RWPE1 (cell line): ENCODE results near the gene MAP4K5.

ENCODE experiments used
- CTCF ChIA-PET: fragments of 350-600 bp; sonication (Branson Sonifier 250); formaldehyde crosslinking; extraction: SDS; loops from one replicate; lab custom pipeline; 2021; lab: Yijun Ruan, JAX
- POLR2A ChIA-PET: fragments of 400-600 bp; formaldehyde crosslinking; extraction: SDS; loops from one replicate; lab custom pipeline; 2020; ENCODE audit warnings: antibody characterized with exemption; ENCODE audit not compliant: low non-redundant PET; lab: Yijun Ruan, JAX
- DNase-seq: peaks from one replicate; pipeline ENCODE4 v3.0.0; 2012; ENCODE audit warnings: low spot score
- H3K27ac ChIP-seq: fragments of 450-650 bp; 2 replicates; pipeline ENCODE4 v1.5.1; 2017
- TF ChIP-seq, protein P1 (sequence below): fragments of 450-650 bp; conservative IDR thresholded peaks from 2 replicates; pipeline ENCODE4 v1.5.1; 2017; ENCODE audit warnings: low read depth, mild to moderate bottlenecking

The MAP4K5 gene

DNA sequence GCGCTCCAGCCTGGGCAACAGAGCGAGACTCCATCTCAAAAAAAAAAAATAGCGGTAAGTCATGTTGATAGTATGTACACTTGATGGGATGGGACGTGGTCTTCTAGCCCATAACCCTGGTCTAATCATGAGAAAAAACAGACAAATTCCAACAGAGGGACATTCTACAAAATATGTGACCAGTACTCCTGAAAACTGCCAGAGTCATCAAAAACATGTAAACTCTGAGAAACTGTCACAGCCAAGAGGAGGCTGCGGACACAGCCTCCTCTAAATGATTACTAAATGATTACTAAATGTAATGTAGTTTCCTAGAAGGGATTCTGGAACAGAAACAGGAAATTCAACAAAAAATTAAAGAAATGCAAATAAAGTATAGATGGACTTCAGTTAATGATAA, 156.6 kb downstream of the MAP4K5 start:
- TF ChIP-seq, protein P1, sequence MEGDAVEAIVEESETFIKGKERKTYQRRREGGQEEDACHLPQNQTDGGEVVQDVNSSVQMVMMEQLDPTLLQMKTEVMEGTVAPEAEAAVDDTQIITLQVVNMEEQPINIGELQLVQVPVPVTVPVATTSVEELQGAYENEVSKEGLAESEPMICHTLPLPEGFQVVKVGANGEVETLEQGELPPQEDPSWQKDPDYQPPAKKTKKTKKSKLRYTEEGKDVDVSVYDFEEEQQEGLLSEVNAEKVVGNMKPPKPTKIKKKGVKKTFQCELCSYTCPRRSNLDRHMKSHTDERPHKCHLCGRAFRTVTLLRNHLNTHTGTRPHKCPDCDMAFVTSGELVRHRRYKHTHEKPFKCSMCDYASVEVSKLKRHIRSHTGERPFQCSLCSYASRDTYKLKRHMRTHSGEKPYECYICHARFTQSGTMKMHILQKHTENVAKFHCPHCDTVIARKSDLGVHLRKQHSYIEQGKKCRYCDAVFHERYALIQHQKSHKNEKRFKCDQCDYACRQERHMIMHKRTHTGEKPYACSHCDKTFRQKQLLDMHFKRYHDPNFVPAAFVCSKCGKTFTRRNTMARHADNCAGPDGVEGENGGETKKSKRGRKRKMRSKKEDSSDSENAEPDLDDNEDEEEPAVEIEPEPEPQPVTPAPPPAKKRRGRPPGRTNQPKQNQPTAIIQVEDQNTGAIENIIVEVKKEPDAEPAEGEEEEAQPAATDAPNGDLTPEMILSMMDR = no peak
- POLR2A ChIA-PET = no interaction called here
- no peak overlapping the region for H3K27ac ChIP-seq
- no peak for DNase-seq
- CTCF ChIA-PET = no interaction called here

DNA sequence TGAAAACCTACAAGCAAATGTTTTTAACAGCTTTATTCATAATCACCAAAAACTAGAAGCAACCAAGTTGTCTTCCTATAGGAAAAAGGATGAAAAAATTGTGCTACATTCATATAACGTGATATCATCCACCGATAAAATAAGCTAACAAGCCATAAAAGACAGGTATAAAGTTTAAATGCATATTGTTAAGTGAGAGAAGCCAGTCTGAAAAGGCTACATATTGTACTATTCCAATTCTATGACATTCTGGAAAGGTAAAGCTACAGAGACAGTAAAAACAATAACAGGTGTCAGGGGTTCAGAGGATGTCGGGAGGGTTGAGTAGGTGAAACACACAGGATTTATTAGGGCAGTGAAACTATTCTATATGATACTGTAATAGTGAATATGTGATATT, 158.4 kb downstream of the MAP4K5 start:
- no peak for DNase-seq
- ChIA-PET POLR2A (no interaction called here), CTCF (interaction anchor here (0.6 kb wide), 2 partner anchors 132 to 508 kb away, joined by 4 read pairs; no protein-coding TSS in a partner anchor)
- TF ChIP-seq, protein P1 = no peak
- no peak overlapping the region for H3K27ac ChIP-seq

DNA sequence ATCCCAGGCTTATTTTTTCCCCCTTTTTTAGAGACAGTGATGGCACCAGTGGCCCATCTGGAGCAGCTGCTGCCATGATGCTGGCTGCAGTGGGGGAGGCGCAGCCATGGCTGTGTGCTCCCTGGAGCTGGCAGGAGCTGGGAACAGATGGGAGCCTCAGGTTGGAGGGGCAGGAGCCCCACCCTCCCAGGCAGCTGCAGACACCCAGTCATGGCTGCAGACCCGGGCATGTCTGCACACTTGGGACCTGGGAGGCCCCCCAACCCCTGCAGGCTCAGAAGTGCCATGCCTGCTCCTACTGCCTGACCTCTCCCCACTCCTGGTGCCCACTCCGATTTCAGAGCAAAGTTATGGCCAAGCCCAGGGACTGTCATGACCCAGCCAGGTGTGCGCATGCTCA, 160.8 kb downstream of the MAP4K5 start:
- CTCF ChIA-PET = interaction anchor here (1.4 kb wide), 1 partner anchor 22 kb away, joined by 4 read pairs; no protein-coding TSS in a partner anchor
- no peak for DNase-seq
- POLR2A ChIA-PET = no interaction called here
- TF ChIP-seq, protein P1 = no peak
- H3K27ac ChIP-seq = no peak overlapping the region
